MM.1S (cell line): ENCODE results near the gene FAF1.

Experiments
- CTCF ChIP-seq: fragments of 300-600 bp; sonication (generic); IDR thresholded peaks from 2 replicates; pipeline ENCODE4 v1.5.1; 2016; ENCODE audit warnings: antibody characterized with exemption, low read length, mixed read lengths
- EZH2 ChIP-seq: fragments of 300-600 bp; sonication (generic); optimal IDR thresholded peaks from 2 replicates; pipeline ENCODE3; 2017; ENCODE audit warnings: low read depth, mild to moderate bottlenecking, antibody characterized with exemption, low read length, mixed read lengths
- EZH2phosphoT487 ChIP-seq: fragments of 300-600 bp; sonication (generic); IDR thresholded peaks from 2 replicates; pipeline ENCODE4 v1.6.1; 2018; ENCODE audit warnings: antibody characterized with exemption, low read length

DNA sequence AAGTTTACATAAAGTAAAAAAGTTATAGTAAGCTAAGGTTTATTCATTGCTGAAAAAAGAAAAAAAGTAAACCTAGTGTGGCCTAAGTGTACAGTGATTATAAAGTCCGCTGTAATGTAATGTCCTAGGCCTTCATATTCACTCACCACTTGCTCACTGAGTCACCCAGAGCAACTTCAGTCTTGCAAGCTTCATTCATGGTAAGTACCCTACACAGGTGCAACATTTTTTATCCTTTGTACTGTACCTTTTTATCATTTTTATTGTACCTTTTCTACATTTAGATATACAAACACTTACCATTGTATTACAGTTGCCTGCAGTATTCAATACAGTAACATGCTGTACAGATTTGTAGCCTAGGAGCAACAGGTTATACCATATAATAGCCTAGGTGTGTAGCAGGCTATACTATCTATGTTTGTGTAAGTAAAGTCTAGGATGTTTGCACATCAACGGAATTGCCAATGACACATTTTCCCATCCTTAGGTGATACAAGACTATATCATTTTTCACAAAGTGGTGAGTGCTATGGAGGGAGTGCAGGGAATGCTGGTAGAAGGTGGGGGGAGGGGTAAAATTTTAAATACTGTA, 478.8 kb downstream of the FAF1 start:
- TF ChIP-seq EZH2phosphoT487 (no peak), CTCF (no peak), EZH2 (no peak)
